HG03460 (cell line): ENCODE data around the gene RNF187.

Experiments
- ATAC-seq: cut with Tn5 transposase; IDR thresholded peaks from one replicate; pipeline ENCODE4 v1.9.1; 2021; ENCODE audit not compliant: unreplicated experiment

Gene RNF187

DNA sequence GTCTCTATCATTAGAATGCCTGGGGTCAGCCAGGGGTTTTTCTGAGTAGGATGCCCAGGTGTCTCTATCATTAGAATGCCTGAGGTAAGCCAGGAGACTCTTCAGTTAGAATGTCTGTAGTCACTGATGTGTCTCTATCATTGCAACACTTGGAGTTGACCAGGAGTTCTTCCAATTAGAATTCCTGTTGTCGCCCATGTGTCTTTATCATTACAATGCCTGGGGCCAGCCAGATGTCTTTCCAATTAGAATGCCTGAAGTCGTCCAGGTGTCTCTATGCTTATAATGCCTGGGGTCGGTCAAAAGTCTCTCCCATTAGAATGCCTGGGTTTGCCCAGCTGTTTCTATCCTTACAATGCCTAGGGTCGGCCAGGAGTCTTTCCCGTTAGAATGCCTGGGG lies 55.8 kb downstream of the RNF187 start:
- no peak for ATAC-seq

DNA sequence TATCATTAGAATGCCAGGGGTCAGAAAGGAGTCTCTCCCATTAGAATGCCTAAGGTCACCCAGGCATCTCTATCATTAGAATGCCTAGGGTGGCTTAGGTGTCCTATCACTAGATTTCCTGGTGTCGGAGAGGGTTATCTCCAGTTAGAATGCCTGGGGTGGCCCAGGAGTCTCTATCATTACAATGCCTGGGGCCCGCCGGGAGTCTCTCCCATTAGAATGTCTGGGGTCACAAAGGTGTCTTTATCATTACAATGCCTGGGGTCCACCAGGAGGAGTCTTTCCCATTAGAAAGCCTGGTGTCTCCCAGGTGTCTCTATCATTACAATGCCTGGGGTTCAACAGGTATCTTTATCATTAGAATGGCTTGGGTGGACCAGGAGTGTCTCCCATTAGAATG lies 56.2 kb downstream of the RNF187 start:
- ATAC-seq, result no peak

DNA sequence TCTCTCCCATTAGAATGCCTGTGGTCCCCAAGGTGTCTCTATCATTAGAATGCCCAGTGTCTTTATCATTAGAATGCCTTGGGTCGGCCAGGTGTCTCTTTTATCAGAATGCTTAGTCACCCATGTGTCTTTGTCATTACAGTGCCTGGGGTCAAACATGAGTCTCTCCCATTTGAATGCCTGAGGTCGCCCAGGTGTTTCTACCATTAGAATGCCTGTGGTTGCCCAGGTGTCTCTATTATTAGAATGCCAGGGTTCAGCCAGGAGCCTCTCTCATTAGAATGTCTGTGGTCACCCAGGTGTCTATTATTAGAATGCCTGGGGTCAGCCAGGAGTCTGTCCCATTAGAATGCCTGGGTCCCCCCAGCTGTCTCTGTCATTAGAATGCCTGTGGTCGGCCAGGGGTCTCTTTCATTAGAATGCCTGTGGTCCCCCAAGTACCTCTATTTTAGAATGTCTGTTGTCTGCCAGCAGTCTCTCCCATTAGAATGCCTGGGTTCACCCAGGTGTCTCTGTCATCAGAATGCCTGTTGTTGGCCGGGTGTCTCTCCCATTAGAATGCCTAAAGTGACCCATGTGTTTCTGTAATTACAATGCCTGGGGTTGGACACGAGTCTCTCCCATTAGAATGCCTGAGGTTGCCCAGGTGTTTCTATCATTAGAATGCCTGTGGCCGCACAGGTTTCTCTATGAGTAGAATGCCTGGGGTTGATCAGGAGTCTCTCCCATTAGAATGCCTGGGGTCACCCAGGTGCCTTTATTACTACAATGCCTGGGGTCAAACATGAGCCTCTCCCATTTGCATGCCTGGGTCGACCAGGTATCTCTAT lies 57.1 kb downstream of the RNF187 start:
- no peak for ATAC-seq

- ATAC-seq, result no peak
Measured at GRCh38 chr1:228544921-228545591, 57.9 kb downstream of the RNF187 start.
